SK-N-SH (cell line): ENCODE measurements around the gene FGFRL1. TPM values are rescaled to one million over a fixed set of nuclear protein-coding genes. Genes with fewer than 3 reads are reported as not detected.

ENCODE experiments used
- CTCF ChIA-PET: fragments of 300-600, 350-600 bp; formaldehyde crosslinking; extraction: SDS; loops from one replicate; lab custom pipeline; 2021; lab: Yijun Ruan, JAX
- POLR2A ChIA-PET: fragments of 350-600 bp; sonication (Branson Sonifier 250); formaldehyde crosslinking; extraction: SDS; loops from one replicate; lab custom pipeline; 2020; ENCODE audit warnings: antibody characterized with exemption, inconsistent platforms; lab: Yijun Ruan, JAX
- DNase-seq: peaks from one replicate; pipeline ENCODE4 v3.0.0; 2012
- H2AFZ ChIP-seq: fragments of 200-600 bp; sonication (generic); 2 replicates; pipeline ENCODE4 v1.8.1; 2016; ENCODE audit warnings: antibody characterized with exemption, mild to moderate bottlenecking, low read depth
- H3F3A ChIP-seq: fragments of 200-600 bp; sonication (generic); replicated peaks from 2 replicates; pipeline ENCODE3; 2016; ENCODE audit warnings: antibody characterized with exemption, mild to moderate bottlenecking; ENCODE audit not compliant: insufficient read depth
- H3K27ac ChIP-seq, 2 experiments: fragments of 200-500 bp in 1 of 2; fragments of 200-600 bp in 1 of 2; sonication (Bioruptor generic) in 1 of 2; sonication (generic), shearing (Covaris generic) in 1 of 2; 2 replicates each; pipeline versions ENCODE4 v1.5.1 to v1.6.1; 2014 to 2016; ENCODE audit warnings: low read depth in 2 of 2, inconsistent platforms in 1 of 2, low read length in 1 of 2, mild to moderate bottlenecking in 1 of 2, mixed read lengths in 1 of 2
- H3K27me3 ChIP-seq: fragments of 200-600 bp; sonication (generic), shearing (Covaris generic); 2 replicates; pipeline ENCODE4 v1.6.1; 2016; ENCODE audit warnings: mixed run types; ENCODE audit not compliant: insufficient read depth
- H3K36me3 ChIP-seq, 2 experiments: fragments of 200-500 bp in 1 of 2; fragments of 200-600 bp in 1 of 2; sonication (Bioruptor generic) in 1 of 2; sonication (generic) in 1 of 2; replicated peaks in 1 of 2; 2 replicates each; pipeline versions ENCODE3 to v1.5.1; 2014 to 2016; ENCODE audit warnings: low read length in 1 of 2, mild to moderate bottlenecking in 1 of 2; ENCODE audit not compliant: insufficient read depth in 2 of 2, control insufficient read depth in 1 of 2
- H3K4me1 ChIP-seq, 2 experiments: fragments of 200-500 bp in 1 of 2; fragments of 200-600 bp in 1 of 2; sonication (Bioruptor generic) in 1 of 2; sonication (generic), shearing (Covaris generic) in 1 of 2; 2 replicates each; pipeline versions ENCODE4 v1.5.1 to v1.6.1; 2014 to 2016; ENCODE audit warnings: low read depth in 1 of 2, low read length in 1 of 2, mixed run types in 1 of 2; ENCODE audit not compliant: insufficient read depth in 2 of 2, control insufficient read depth in 1 of 2
- H3K4me2 ChIP-seq: fragments of 200-600 bp; sonication (generic), shearing (Covaris generic); 2 replicates; pipeline ENCODE4 v1.6.1; 2017; ENCODE audit warnings: mixed run types
- H3K4me3 ChIP-seq, 2 experiments: fragments of 200-500 bp in 1 of 2; fragments of 200-600 bp in 1 of 2; sonication (Bioruptor generic) in 1 of 2; sonication (generic), shearing (Covaris generic) in 1 of 2; 2 replicates each; pipeline versions ENCODE4 v1.5.1 to v1.8.1; 2014 to 2016; ENCODE audit warnings: low read depth in 2 of 2, inconsistent platforms in 1 of 2, low read length in 1 of 2, mild to moderate bottlenecking in 1 of 2, mixed read lengths in 1 of 2, moderate library complexity in 1 of 2
- H3K79me2 ChIP-seq: fragments of 200-600 bp; sonication (generic); 2 replicates; pipeline ENCODE4 v1.8.1; 2017; ENCODE audit warnings: mild to moderate bottlenecking; ENCODE audit not compliant: insufficient read depth
- H3K9ac ChIP-seq: fragments of 200-600 bp; sonication (generic); 2 replicates; pipeline ENCODE4 v1.6.1; 2017; ENCODE audit warnings: mixed run types
- H3K9me2 ChIP-seq: fragments of 200-600 bp; sonication (generic); 2 replicates; pipeline ENCODE4 v1.6.1; 2017; ENCODE audit warnings: mixed run types
- H3K9me3 ChIP-seq: fragments of 200-600 bp; sonication (generic); 2 replicates; pipeline ENCODE4 v1.6.1; 2017; ENCODE audit warnings: mixed run types, mild to moderate bottlenecking, moderate library complexity
- H4K20me1 ChIP-seq: fragments of 200-600 bp; sonication (generic); 2 replicates; pipeline ENCODE4 v1.6.1; 2017; ENCODE audit warnings: mild to moderate bottlenecking, mixed run types; ENCODE audit not compliant: insufficient read depth
- CTCF ChIP-seq: fragments of 200-600 bp; sonication (generic); IDR thresholded peaks from 2 replicates; pipeline ENCODE4 v1.6.1; 2017; ENCODE audit warnings: antibody characterized with exemption, mild to moderate bottlenecking, moderate library complexity
- EP300 ChIP-seq, 2 experiments: IDR thresholded peaks; 2 replicates each; pipeline versions ENCODE4 v1.4.0 to v1.6.1; 2012; ENCODE audit warnings: borderline replicate concordance in 1 of 2, low read depth in 1 of 2, low read length in 1 of 2
- FOSL2 ChIP-seq: IDR thresholded peaks from 2 replicates; pipeline ENCODE4 v1.4.0; 2012; ENCODE audit warnings: low read depth, mild to moderate bottlenecking, moderate library complexity, borderline replicate concordance
- FOXJ3 ChIP-seq: sonication (generic); formaldehyde crosslinking; IDR thresholded peaks from 2 replicates; pipeline ENCODE4 v1.5.1; 2020; ENCODE audit warnings: mild to moderate bottlenecking, missing genetic modification reagents
- FOXM1 ChIP-seq: IDR thresholded peaks from 2 replicates; pipeline ENCODE4 v1.4.0; 2012; ENCODE audit warnings: low read depth, mild to moderate bottlenecking
- GATA2 ChIP-seq: sonication (generic); formaldehyde crosslinking; IDR thresholded peaks from 2 replicates; pipeline ENCODE4 v1.5.0; 2020; ENCODE audit warnings: mild to moderate bottlenecking, missing genetic modification reagents
- MAX ChIP-seq: IDR thresholded peaks from 2 replicates; pipeline ENCODE4 v1.4.0; 2012; ENCODE audit warnings: low read depth
- MEF2A ChIP-seq: IDR thresholded peaks from 2 replicates; pipeline ENCODE4 v1.4.0; 2012; ENCODE audit warnings: low read depth, borderline replicate concordance
- MXI1 ChIP-seq: IDR thresholded peaks from 2 replicates; pipeline ENCODE4 v1.6.1; 2012; ENCODE audit warnings: mild to moderate bottlenecking, low read depth, low read length, improper control_type of control experiment
- NRF1 ChIP-seq: IDR thresholded peaks from 2 replicates; pipeline ENCODE4 v1.6.1; 2012; ENCODE audit warnings: low read depth, mild to moderate bottlenecking, low read length
- PBX3 ChIP-seq: IDR thresholded peaks from 2 replicates; pipeline ENCODE4; 2012
- RAD21 ChIP-seq: IDR thresholded peaks from 2 replicates; pipeline ENCODE4 v1.6.1; 2012; ENCODE audit warnings: mild to moderate bottlenecking, low read length
- RCOR1 ChIP-seq: fragments of 150-350 bp; IDR thresholded peaks from 2 replicates; pipeline ENCODE4 v1.6.1; 2017; ENCODE audit warnings: antibody characterized with exemption, low read length
- REST ChIP-seq: IDR thresholded peaks from 2 replicates; pipeline ENCODE4 v1.6.1; 2012; ENCODE audit warnings: mild to moderate bottlenecking, low read depth, low read length, moderate library complexity
- RXRA ChIP-seq: IDR thresholded peaks from 2 replicates; pipeline ENCODE4 v1.4.0; 2012; ENCODE audit warnings: low read depth, mild to moderate bottlenecking, borderline replicate concordance
- USF1 ChIP-seq: IDR thresholded peaks from 2 replicates; pipeline ENCODE4 v1.4.0; 2012; ENCODE audit warnings: low read depth, borderline replicate concordance
- USF2 ChIP-seq: fragments of 150-350 bp; IDR thresholded peaks from 2 replicates; pipeline ENCODE4 v1.6.1; 2017; ENCODE audit warnings: antibody characterized with exemption, low read length, low read depth, borderline replicate concordance
- WGBS: methylation state at CpG from one replicate; pipeline ENCODE4 v1.1.6; 2017; ENCODE audit warnings: low lambda C conversion rate; 5-methylcytosine and 5-hydroxymethylcytosine counted together
- polyA plus RNA-seq, 3 experiments: library from polyadenylated mRNA; depleted of rRNA; stranded (reverse); fragments of >200 nt; gene quantifications; 2 replicates each; pipeline ENCODE4 v1.2.3, GENCODE V29; 2012

FGFRL1 gene
- polyA plus RNA-seq, 1 of the 3 experiments (the other 2 are of a cell fraction), result 22.5 TPM

GRCh38 chr4:1030031-1030430 lies 18.6 kb downstream of the FGFRL1 start (continued):
- TF ChIP-seq PBX3, result no peak
- TF ChIP-seq USF1, result no peak

- no peaks in the 10 kb centered on the region for H3K9me3 ChIP-seq
- H3F3A ChIP-seq, result peaks cover 8% of the 10 kb centered on the region
Observed at GRCh38 chr4:1030559-1030958, 19.1 kb downstream of the FGFRL1 start.

More at GRCh38 chr4:1030559-1030958, 19.1 kb downstream of the FGFRL1 start:
- POLR2A ChIA-PET, result no interaction called here
- Histone ChIP-seq H3K4me2 (no peak overlapping the region), H3K4me1 (no peaks in the 10 kb centered on the region; a peak in 1 of 4 replicates), H3K4me3 (no peak overlapping the region), H3K9me2 (no peaks in the 10 kb centered on the region), H3K27ac (no peak overlapping the region), H3K9ac (no peak overlapping the region), H3K27me3 (peaks cover 8% of the 10 kb centered on the region; the same call in 1 of the 2 replicates), H3K79me2 (no peaks in the 10 kb centered on the region), H2AFZ (no peak overlapping the region), H4K20me1 (no peaks in the 10 kb centered on the region), H3K36me3 (peaks cover 0 to 2% of the 10 kb centered on the region in 2 experiments)
- 58% methylated on average over 12 of the region's 16 CpGs for WGBS
- CTCF ChIA-PET, result no interaction called here
- DNase-seq, result no peak
- TF ChIP-seq FOXM1 (no peak), RAD21 (no peak), MAX (no peak), RCOR1 (no peak), REST (no peak), USF2 (no peak), FOXJ3 (CRISPR knock-in tag) (no peak), RXRA (no peak), CTCF (no peak), NRF1 (no peak), PBX3 (no peak), MEF2A (no peak), MXI1 (no peak), USF1 (no peak), GATA2 (no peak), EP300 (IDR thresholded peaks at IDR 0.05; ENCODE audit: borderline replicate concordance in 1 of 2, low read depth in 1 of 2, low read length in 1 of 2) (no peak), FOSL2 (no peak)
